ENCODE measurements around the gene POLR1G. TPM values are rescaled to one million over a fixed set of nuclear protein-coding genes. Genes with fewer than 3 reads are reported as not detected.
"Not testable (repeated sequence)": the region's sequence is repeated elsewhere in the genome, so short reads cannot be mapped to it uniquely, and the experiment has no call there.

The POLR1G gene
- total RNA-seq, 1 experiment from 2014 or later, result 43.4 TPM

DNA sequence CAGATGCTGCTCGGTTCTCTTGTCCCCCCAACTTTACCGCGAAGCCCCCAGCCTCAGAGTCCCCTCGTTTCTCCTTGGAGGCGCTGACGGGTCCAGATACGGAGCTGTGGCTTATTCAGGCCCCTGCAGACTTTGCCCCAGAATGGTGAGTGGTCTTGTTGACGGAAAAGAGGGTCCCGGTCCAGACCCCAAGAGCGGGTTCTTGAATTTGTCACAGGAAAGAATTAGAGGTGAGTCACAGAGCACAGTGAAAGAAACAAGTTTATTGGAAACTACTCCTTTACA, 589 bp downstream of the POLR1G start:
- Histone ChIP-seq H3K27ac (ENCODE audit: insufficient read length, low read depth, low read length) (no peak overlapping the region), H3K23ac (ENCODE audit: insufficient read length, low read depth, low read length) (no peak overlapping the region), H3T11ph (ENCODE audit: low read length) (no peak overlapping the region), H2AK5ac (ENCODE audit: insufficient read length, low read length) (no peak overlapping the region), H4K5ac (ENCODE audit: insufficient read length, low read depth, low read length) (no peak overlapping the region), H4K20me1 (ENCODE audit: control insufficient read depth, insufficient read depth, insufficient read length) (no peaks in the 10 kb centered on the region), H3K14ac (ENCODE audit: insufficient read depth, low read length) (no peak overlapping the region), H2BK12ac (ENCODE audit: insufficient read length, low read depth, low read length) (no peak overlapping the region), H2BK120ac (ENCODE audit: low read depth, low read length, poor library complexity, severe bottlenecking) (no peak overlapping the region), H3K4ac (ENCODE audit: low read depth, low read length) (no peak overlapping the region), H2BK5ac (ENCODE audit: insufficient read length, low read length) (no peak overlapping the region), H3K23me2 (ENCODE audit: insufficient read length, low read depth, low read length, poor library complexity, severe bottlenecking) (peaks cover 18% of the 10 kb centered on the region), H3K9me3 (ENCODE audit: control insufficient read depth, low read depth, low read length) (no peaks in the 10 kb centered on the region), H3K4me2 (ENCODE audit: insufficient read depth, insufficient read length, low read length) (peak overlapping the region; percentile 93), H3K9ac (ENCODE audit: extremely low read depth, insufficient read length, low read length) (peak overlapping the region; percentile 92), H4K91ac (ENCODE audit: insufficient read length, low read depth, low read length) (no peak overlapping the region), H4K8ac (replicated peaks; ENCODE audit: insufficient read length, low read depth, low read length) (no peak overlapping the region), H3K27me3 (ENCODE audit: insufficient read depth, low read length) (no peaks in the 10 kb centered on the region), H3K79me1 (ENCODE audit: insufficient read depth, low read depth, low read length, poor library complexity, severe bottlenecking) (no peaks in the 10 kb centered on the region), H2AFZ (ENCODE audit: low read length) (no peak overlapping the region), H2BK20ac (ENCODE audit: low read depth, low read length, poor library complexity, severe bottlenecking) (no peak overlapping the region), H3K56ac (ENCODE audit: insufficient read length, low read depth, low read length) (no peak overlapping the region), H2BK15ac (ENCODE audit: low read depth, low read length) (no peak overlapping the region), H3K79me2 (ENCODE audit: insufficient read depth, low read length) (no peaks in the 10 kb centered on the region; the same call in 1 of the 2 replicates), H3K4me1 (ENCODE audit: insufficient read depth, low read length) (peaks cover 7% of the 10 kb centered on the region; the same call in 1 of the 2 replicates), H3K18ac (ENCODE audit: insufficient read length, low read depth, low read length) (no peak overlapping the region)
- no CpG with 5 or more reads among the region's 10 CpGs for WGBS (ENCODE audit: extremely low coverage, insufficient read length, low lambda C conversion rate)
- Mint-ChIP-seq H3K4me1 (peaks cover 21 to 30% of the 10 kb centered on the region in 2 experiments), H3K4me3 (peak overlapping the region; percentile 99), H3K36me3 (ENCODE audit: insufficient read depth in 1 of 3, low read depth in 3 of 3) (peaks cover 18 to 33% (median 27%) of the 10 kb centered on the region in 3 experiments; a peak in 6 of 7 replicates), H3K27ac (peak overlapping the region in 1 of 3 experiments; percentile 99; a peak in 3 of 7 replicates), H3K9me3 (no peaks in the 10 kb centered on the region; a peak in 1 of 5 replicates), H3K27me3 (ENCODE audit: low read depth) (peaks cover 4% of the 10 kb centered on the region; the same call in 1 of the 2 replicates)
- TF ChIP-seq, protein P1, sequence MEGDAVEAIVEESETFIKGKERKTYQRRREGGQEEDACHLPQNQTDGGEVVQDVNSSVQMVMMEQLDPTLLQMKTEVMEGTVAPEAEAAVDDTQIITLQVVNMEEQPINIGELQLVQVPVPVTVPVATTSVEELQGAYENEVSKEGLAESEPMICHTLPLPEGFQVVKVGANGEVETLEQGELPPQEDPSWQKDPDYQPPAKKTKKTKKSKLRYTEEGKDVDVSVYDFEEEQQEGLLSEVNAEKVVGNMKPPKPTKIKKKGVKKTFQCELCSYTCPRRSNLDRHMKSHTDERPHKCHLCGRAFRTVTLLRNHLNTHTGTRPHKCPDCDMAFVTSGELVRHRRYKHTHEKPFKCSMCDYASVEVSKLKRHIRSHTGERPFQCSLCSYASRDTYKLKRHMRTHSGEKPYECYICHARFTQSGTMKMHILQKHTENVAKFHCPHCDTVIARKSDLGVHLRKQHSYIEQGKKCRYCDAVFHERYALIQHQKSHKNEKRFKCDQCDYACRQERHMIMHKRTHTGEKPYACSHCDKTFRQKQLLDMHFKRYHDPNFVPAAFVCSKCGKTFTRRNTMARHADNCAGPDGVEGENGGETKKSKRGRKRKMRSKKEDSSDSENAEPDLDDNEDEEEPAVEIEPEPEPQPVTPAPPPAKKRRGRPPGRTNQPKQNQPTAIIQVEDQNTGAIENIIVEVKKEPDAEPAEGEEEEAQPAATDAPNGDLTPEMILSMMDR (conservative IDR thresholded peaks at IDR 0.05), result no peak
- no peak for DNase-seq

DNA sequence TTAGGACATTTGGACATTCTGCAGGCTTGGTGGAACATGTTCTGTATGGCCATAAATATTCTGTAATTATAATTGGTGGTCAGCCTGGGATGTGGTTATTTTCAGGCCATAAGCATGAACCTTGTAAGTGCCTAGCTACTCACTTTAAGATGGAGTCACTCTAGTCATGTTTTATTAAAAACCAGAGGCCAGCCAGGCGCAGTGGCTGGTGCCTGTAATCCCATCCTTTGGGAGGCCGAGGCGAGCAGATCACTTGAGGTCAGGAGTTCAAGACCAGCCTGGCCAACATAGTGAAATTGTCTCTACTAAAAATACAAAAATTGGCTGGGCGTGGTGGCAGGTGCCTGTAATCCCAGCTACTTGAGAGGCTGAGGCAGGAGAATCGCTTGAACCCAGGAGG, 1.1 kb downstream of the POLR1G start:
- not testable (repeated sequence) for H3K4me1 ChIP-seq (ENCODE audit: insufficient read depth, low read length); H2BK12ac ChIP-seq (ENCODE audit: insufficient read length, low read depth, low read length); H3K56ac ChIP-seq (ENCODE audit: insufficient read length, low read depth, low read length); H3K9me3 Mint-ChIP-seq; H2BK120ac ChIP-seq (ENCODE audit: low read depth, low read length, poor library complexity, severe bottlenecking); H3K79me1 ChIP-seq (ENCODE audit: insufficient read depth, low read depth, low read length, poor library complexity, severe bottlenecking); H3K9ac ChIP-seq (ENCODE audit: extremely low read depth, insufficient read length, low read length); H2AK5ac ChIP-seq (ENCODE audit: insufficient read length, low read length); H3K27ac Mint-ChIP-seq; H3K14ac ChIP-seq (ENCODE audit: insufficient read depth, low read length); H3K27me3 Mint-ChIP-seq (ENCODE audit: low read depth); H3K23ac ChIP-seq (ENCODE audit: insufficient read length, low read depth, low read length); H3T11ph ChIP-seq (ENCODE audit: low read length); H3K4ac ChIP-seq (ENCODE audit: low read depth, low read length); H4K5ac ChIP-seq (ENCODE audit: insufficient read length, low read depth, low read length); H3K9me3 ChIP-seq (ENCODE audit: control insufficient read depth, low read depth, low read length); DNase-seq; H4K20me1 ChIP-seq (ENCODE audit: control insufficient read depth, insufficient read depth, insufficient read length); H3K18ac ChIP-seq (ENCODE audit: insufficient read length, low read depth, low read length); H4K91ac ChIP-seq (ENCODE audit: insufficient read length, low read depth, low read length); H3K27ac ChIP-seq (ENCODE audit: insufficient read length, low read depth, low read length); H2BK20ac ChIP-seq (ENCODE audit: low read depth, low read length, poor library complexity, severe bottlenecking); H4K8ac ChIP-seq (replicated peaks; ENCODE audit: insufficient read length, low read depth, low read length); H2AFZ ChIP-seq (ENCODE audit: low read length); H3K79me2 ChIP-seq (ENCODE audit: insufficient read depth, low read length); H3K27me3 ChIP-seq (ENCODE audit: insufficient read depth, low read length); H2BK5ac ChIP-seq (ENCODE audit: insufficient read length, low read length); H2BK15ac ChIP-seq (ENCODE audit: low read depth, low read length)
- Histone ChIP-seq H3K23me2 (ENCODE audit: insufficient read length, low read depth, low read length, poor library complexity, severe bottlenecking) (peaks cover 18% of the 10 kb centered on the region), H3K4me2 (ENCODE audit: insufficient read depth, insufficient read length, low read length) (peak overlapping the region; percentile 93)
- Mint-ChIP-seq H3K4me1 (peaks cover 19 to 28% of the 10 kb centered on the region in 2 experiments), H3K4me3 (peak overlapping the region; percentile 99), H3K36me3 (ENCODE audit: insufficient read depth in 1 of 3, low read depth in 3 of 3) (peaks cover 18 to 39% (median 32%) of the 10 kb centered on the region in 3 experiments; a peak in 6 of 7 replicates)
- WGBS (ENCODE audit: extremely low coverage, insufficient read length, low lambda C conversion rate), result no CpG with 5 or more reads among the region's 5 CpGs
